Kidney (tissue), 14 donors: ENCODE results near the gene PROX2. TPM values are rescaled to one million over a fixed set of nuclear protein-coding genes. Genes with fewer than 3 reads are reported as not detected.
A peak's percentile ranks its signal among the peaks of the same experiment; 100 is the strongest.

Experiments
- DNase-seq, 5 donors: peaks; one replicate each; pipeline ENCODE4 v3.0.0-alpha.2; 2013 to 2020
- FAIRE-seq: peaks from 2 replicates; lab custom pipeline; 2012; peaks lifted over from hg19 to GRCh38; lab: Jason Lieb, UNC
- H3K27ac ChIP-seq, 2 donors: one replicate each; pipeline ENCODE4 v1.7.0; 2013; ENCODE audit warnings: low read depth in 2 of 2, low read length in 2 of 2, inconsistent platforms in 1 of 2
- H3K27me3 ChIP-seq: one replicate; pipeline ENCODE4 v1.7.1; 2013; ENCODE audit warnings: low read length, inconsistent platforms; ENCODE audit not compliant: control insufficient read depth, insufficient read depth
- H3K36me3 ChIP-seq, 3 donors: one replicate each; pipeline versions ENCODE4 v1.7.0 to v1.7.1; 2013; ENCODE audit warnings: low read length in 3 of 3, control low read depth in 1 of 3, inconsistent platforms in 1 of 3; ENCODE audit not compliant: insufficient read depth in 3 of 3, control insufficient read depth in 2 of 3
- H3K4me1 ChIP-seq, 3 donors: one replicate each; pipeline versions ENCODE4 v1.7.0 to v1.7.1; 2013; ENCODE audit warnings: low read length in 3 of 3, inconsistent platforms in 1 of 3, low read depth in 1 of 3; ENCODE audit not compliant: control insufficient read depth in 2 of 3, insufficient read depth in 2 of 3
- H3K4me3 ChIP-seq, 3 donors: one replicate each; pipeline versions ENCODE4 v1.7.0 to v1.8.1; 2013; ENCODE audit warnings: low read length in 3 of 3, control low read depth in 1 of 3, inconsistent platforms in 1 of 3
- H3K9ac ChIP-seq, 3 donors: one replicate each; pipeline versions ENCODE4 v1.7.0 to v1.7.1; 2013; ENCODE audit warnings: low read length in 3 of 3, control low read depth in 1 of 3, inconsistent platforms in 1 of 3
- H3K9me3 ChIP-seq, 3 donors: one replicate each; pipeline versions ENCODE4 v1.7.0 to v1.7.1; 2013; ENCODE audit warnings: low read length in 3 of 3, control low read depth in 1 of 3, inconsistent platforms in 1 of 3; ENCODE audit not compliant: control insufficient read depth in 2 of 3, insufficient read depth in 1 of 3
- intact Hi-C: fragments of 100-400 bp; cut with DNase I; formaldehyde crosslinking; loops from one replicate; pipeline ENCODE4 v1.11.1; 2022
- polyA plus RNA-seq: library from polyadenylated mRNA; stranded (reverse); fragments of 350-450 nt; fragmentation: Illumina TruSeq; extraction: RNeasy Lipid Tissue Mini Kit (QIAGEN cat#74804); gene quantifications from one replicate; pipeline ENCODE4 v1.2.3, GENCODE V29; 2014; ENCODE audit warnings: low read depth, low replicate concordance; ENCODE audit not compliant: insufficient read depth
- total RNA-seq: library from RNA; stranded (reverse); fragmentation: NEBNext Ultra II Directional; extraction: Animal tissue kit (Norgen Biotek cat#: 25700); gene quantifications from one replicate; pipeline ENCODE4 v1.2.1, GENCODE V29; 2021
- TF ChIP-seq, protein P1 (sequence below): IDR thresholded peaks from 3 replicates; pipeline ENCODE4 v1.5.1; 2012; ENCODE audit warnings: mild to moderate bottlenecking, moderate library complexity, borderline replicate concordance; ENCODE audit not compliant: insufficient read depth; ENCODE audit errors: extremely low read depth
- donor health status: control.
- donor health status: control.
- donor health status: control.
- donor health status: control.
- donor health status: control.
- donor health status: DM: yes; HTN: yes; CAD: no.
- donor health status: Normal renal cell carcinoma (clear cell type).

PROX2 gene
- total and polyA plus RNA-seq, 2 donors from 2014 or later = not detected

GRCh38 chr14:74902941-74903705, 27.2 kb upstream of the PROX2 start:
- Histone ChIP-seq H3K9ac (no peak overlapping the region), H3K27me3 (no peaks in the 10 kb centered on the region), H3K27ac (no peak overlapping the region), H3K4me3 (no peak overlapping the region), H3K9me3 (no peaks in the 10 kb centered on the region), H3K4me1 (peaks cover 0 to 6% (median 0%) of the 10 kb centered on the region in 3 donors), H3K36me3 (peaks cover 24 to 52% (median 48%) of the 10 kb centered on the region in 3 donors)
- FAIRE-seq = no peak
- TF ChIP-seq, protein P1, sequence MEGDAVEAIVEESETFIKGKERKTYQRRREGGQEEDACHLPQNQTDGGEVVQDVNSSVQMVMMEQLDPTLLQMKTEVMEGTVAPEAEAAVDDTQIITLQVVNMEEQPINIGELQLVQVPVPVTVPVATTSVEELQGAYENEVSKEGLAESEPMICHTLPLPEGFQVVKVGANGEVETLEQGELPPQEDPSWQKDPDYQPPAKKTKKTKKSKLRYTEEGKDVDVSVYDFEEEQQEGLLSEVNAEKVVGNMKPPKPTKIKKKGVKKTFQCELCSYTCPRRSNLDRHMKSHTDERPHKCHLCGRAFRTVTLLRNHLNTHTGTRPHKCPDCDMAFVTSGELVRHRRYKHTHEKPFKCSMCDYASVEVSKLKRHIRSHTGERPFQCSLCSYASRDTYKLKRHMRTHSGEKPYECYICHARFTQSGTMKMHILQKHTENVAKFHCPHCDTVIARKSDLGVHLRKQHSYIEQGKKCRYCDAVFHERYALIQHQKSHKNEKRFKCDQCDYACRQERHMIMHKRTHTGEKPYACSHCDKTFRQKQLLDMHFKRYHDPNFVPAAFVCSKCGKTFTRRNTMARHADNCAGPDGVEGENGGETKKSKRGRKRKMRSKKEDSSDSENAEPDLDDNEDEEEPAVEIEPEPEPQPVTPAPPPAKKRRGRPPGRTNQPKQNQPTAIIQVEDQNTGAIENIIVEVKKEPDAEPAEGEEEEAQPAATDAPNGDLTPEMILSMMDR = no peak
- DNase-seq = peak in 1 of 5 donors; percentile 28
- intact Hi-C loops = no loop called here

DNA sequence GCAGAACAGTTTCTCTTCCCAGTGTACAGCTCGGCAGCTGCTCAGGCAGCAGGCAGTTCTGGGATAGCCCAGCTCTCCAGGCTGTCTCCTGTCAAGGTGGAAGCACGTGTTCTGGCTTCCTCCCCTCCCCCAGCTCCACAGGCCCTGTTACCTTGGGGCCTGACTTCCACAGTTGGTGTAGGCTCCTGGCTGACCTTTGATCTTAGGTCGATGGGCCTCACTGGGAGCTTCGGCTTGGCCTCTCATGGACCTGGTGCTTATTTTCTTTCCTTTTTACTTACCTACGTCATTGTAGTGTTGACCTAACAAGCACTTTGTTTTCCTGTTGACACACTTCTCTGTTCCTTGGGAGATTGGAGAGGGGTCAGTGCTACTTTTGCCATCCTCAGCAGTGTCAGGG, 22.7 kb upstream of the PROX2 start:
- DNase-seq (no peak), FAIRE-seq (no peak)
- Histone ChIP-seq H3K9ac (no peak overlapping the region), H3K9me3 (no peaks in the 10 kb centered on the region), H3K4me1 (no peaks in the 10 kb centered on the region), H3K4me3 (no peak overlapping the region), H3K27me3 (no peaks in the 10 kb centered on the region), H3K27ac (no peak overlapping the region), H3K36me3 (peaks cover 41 to 89% (median 72%) of the 10 kb centered on the region in 3 donors)
- TF ChIP-seq, protein P1 = no peak
- intact Hi-C loops = no loop called here

- no peak overlapping the region for H3K27ac ChIP-seq
- no peaks in the 10 kb centered on the region for H3K9me3 ChIP-seq
- H3K4me3 ChIP-seq = no peak overlapping the region
- FAIRE-seq (no peak), DNase-seq (no peak)
- intact Hi-C loops = no loop called here
- no peak overlapping the region for H3K9ac ChIP-seq
- TF ChIP-seq, protein P1 = no peak
- no peaks in the 10 kb centered on the region for H3K27me3 ChIP-seq
- H3K4me1 ChIP-seq = no peaks in the 10 kb centered on the region
- H3K36me3 ChIP-seq = peaks cover 41 to 95% (median 76%) of the 10 kb centered on the region in 3 donors
Measured at GRCh38 chr14:74898083-74898482, 22.1 kb upstream of the PROX2 start.
